Measurements from ENCODE around the gene ADSL.
A peak's percentile ranks its signal among the peaks of the same experiment; 100 is the strongest.

ADSL gene

DNA sequence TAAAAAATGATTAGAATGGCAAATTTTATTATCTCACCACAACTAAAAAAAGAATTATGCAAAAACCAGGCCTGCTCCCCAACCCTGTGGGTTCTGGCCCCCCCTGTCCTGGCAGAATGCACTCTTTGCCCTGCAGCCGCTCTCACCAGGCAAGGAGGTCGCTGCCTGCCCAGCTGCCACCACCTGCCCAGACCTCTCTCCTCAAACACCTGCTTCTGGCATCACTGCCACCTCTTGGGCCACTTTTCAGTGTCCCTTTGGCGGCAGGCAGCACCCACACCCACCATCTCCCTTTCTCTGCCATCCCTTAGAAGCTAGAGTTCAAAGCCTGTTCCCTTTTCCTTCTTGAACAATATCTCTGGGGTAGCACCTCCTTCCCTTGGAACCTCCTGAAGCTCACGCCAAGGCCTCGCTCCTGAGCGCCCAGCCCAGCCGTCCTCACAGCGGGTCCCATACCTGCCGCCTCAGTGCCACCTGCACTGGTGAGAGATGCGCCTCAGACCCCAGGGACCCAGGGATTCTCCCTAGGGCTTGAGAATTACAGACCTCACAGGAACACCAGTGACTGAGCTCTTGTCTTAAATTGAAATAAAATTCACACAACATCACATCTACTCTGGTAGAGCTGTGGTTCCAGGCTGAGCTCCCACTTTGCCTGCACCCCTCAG is 68.7 kb downstream of the ADSL start:
- Histone ChIP-seq H4K20me1 (ENCODE audit: insufficient read depth, low read length) (no peaks in the 10 kb centered on the region), H3K9ac (ENCODE audit: low read length) (peak overlapping the region; percentile 8; the same call in 1 of the 2 replicates), H3K4me2 (ENCODE audit: low read length) (peak overlapping the region; percentile 44), H3K27me3 (ENCODE audit: low read depth, low read length) (no peaks in the 10 kb centered on the region), H3K4me1 (ENCODE audit: low read length) (peaks cover 47% of the 10 kb centered on the region), H2AFZ (ENCODE audit: low read depth, low read length) (no peak overlapping the region), H3K9me3 (ENCODE audit: insufficient read depth, low read length) (no peaks in the 10 kb centered on the region), H3K79me2 (ENCODE audit: low read length) (no peaks in the 10 kb centered on the region), H3K27ac (ENCODE audit: low read length) (peak overlapping the region; percentile 6), H3K4me3 (ENCODE audit: low read length) (0 out of 2 replicates have a peak overlapping the region, but pooled peaks have one; percentile 2), H3K36me3 (replicated peaks; ENCODE audit: low read depth, low read length) (peaks cover 48% of the 10 kb centered on the region)
- TF ChIP-seq EZH2phosphoT487 (IDR thresholded peaks at IDR 0.05; ENCODE audit: low read depth), result no peak
- TF ChIP-seq, protein P1, sequence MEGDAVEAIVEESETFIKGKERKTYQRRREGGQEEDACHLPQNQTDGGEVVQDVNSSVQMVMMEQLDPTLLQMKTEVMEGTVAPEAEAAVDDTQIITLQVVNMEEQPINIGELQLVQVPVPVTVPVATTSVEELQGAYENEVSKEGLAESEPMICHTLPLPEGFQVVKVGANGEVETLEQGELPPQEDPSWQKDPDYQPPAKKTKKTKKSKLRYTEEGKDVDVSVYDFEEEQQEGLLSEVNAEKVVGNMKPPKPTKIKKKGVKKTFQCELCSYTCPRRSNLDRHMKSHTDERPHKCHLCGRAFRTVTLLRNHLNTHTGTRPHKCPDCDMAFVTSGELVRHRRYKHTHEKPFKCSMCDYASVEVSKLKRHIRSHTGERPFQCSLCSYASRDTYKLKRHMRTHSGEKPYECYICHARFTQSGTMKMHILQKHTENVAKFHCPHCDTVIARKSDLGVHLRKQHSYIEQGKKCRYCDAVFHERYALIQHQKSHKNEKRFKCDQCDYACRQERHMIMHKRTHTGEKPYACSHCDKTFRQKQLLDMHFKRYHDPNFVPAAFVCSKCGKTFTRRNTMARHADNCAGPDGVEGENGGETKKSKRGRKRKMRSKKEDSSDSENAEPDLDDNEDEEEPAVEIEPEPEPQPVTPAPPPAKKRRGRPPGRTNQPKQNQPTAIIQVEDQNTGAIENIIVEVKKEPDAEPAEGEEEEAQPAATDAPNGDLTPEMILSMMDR (IDR thresholded peaks at IDR 0.05; ENCODE audit: low read depth, low read length), result no peak

DNA sequence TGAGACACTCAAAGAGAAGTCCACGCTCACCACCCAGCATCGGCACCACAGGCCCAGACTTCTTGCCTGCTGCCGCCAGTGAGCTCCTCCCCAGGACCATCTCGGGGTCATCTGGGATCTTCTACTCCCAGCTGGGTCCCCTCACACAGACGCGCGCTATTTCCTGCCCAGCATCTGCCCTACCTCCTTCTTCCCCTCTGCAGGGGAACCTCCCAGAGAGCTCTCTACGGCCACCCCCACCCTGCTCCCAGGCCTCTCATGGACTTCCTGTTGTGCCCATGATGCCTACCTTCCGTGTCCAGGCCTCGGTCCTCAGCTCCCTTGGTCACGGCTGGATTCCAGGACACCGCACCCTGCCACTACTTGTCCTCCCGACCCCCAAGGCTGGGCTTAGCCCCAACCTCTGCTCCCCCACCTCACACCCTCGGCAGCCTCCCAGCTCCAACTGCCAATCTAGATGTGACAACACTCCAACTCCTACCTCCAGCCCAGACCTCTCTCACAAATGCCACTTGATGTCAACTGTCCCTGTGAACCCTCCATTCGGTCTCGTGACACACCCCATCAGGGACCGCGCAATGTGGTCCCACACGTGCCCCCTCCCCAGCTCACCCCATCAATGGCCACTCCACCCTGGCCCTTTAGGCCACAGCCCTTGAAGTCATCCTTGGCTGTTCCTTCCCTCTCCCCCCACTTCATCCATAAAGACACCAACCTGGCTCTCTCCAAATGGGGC is 69.4 kb downstream of the ADSL start:
- 0 out of 2 replicates have a peak overlapping the region, but pooled peaks have one; percentile 2 for H3K4me3 ChIP-seq (ENCODE audit: low read length)
- H3K9ac ChIP-seq (ENCODE audit: low read length), result peak overlapping the region; percentile 8; the same call in 1 of the 2 replicates
- H3K9me3 ChIP-seq (ENCODE audit: insufficient read depth, low read length), result no peaks in the 10 kb centered on the region
- H2AFZ ChIP-seq (ENCODE audit: low read depth, low read length), result no peak overlapping the region
- TF ChIP-seq, protein P1 (IDR thresholded peaks at IDR 0.05; ENCODE audit: low read depth, low read length), result no peak
- TF ChIP-seq EZH2phosphoT487 (IDR thresholded peaks at IDR 0.05; ENCODE audit: low read depth), result no peak
- H3K4me1 ChIP-seq (ENCODE audit: low read length), result peaks cover 47% of the 10 kb centered on the region
- H3K36me3 ChIP-seq (replicated peaks; ENCODE audit: low read depth, low read length), result peaks cover 45% of the 10 kb centered on the region
- H3K27me3 ChIP-seq (ENCODE audit: low read depth, low read length), result no peaks in the 10 kb centered on the region
- peak overlapping the region; percentile 44 for H3K4me2 ChIP-seq (ENCODE audit: low read length)
- H3K79me2 ChIP-seq (ENCODE audit: low read length), result no peaks in the 10 kb centered on the region
- H4K20me1 ChIP-seq (ENCODE audit: insufficient read depth, low read length), result no peaks in the 10 kb centered on the region
- peak overlapping the region; percentile 6; the same call in 1 of the 2 replicates for H3K27ac ChIP-seq (ENCODE audit: low read length)

DNA sequence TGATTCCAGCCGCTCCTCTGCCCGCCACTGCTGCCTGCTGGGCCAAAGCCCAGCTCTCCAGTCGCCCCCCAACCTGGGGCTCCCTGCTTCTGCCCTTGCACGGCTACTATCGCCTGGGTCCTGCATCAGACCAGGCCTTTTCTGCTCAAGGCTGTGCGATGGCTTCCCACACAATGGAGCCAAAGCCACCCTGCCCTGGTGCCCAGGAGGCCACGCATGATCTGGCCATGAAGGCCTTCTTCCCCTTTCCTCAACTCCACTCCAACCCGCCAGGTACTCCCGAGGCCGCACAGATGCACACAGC is 69.9 kb downstream of the ADSL start:
- Histone ChIP-seq H3K9ac (ENCODE audit: low read length) (no peak overlapping the region), H3K36me3 (replicated peaks; ENCODE audit: low read depth, low read length) (peaks cover 45% of the 10 kb centered on the region), H3K27me3 (ENCODE audit: low read depth, low read length) (no peaks in the 10 kb centered on the region), H2AFZ (ENCODE audit: low read depth, low read length) (no peak overlapping the region), H3K79me2 (ENCODE audit: low read length) (no peaks in the 10 kb centered on the region), H3K4me1 (ENCODE audit: low read length) (peaks cover 47% of the 10 kb centered on the region), H3K4me2 (ENCODE audit: low read length) (no peak overlapping the region), H3K4me3 (ENCODE audit: low read length) (no peak overlapping the region), H3K9me3 (ENCODE audit: insufficient read depth, low read length) (no peaks in the 10 kb centered on the region), H3K27ac (ENCODE audit: low read length) (no peak overlapping the region), H4K20me1 (ENCODE audit: insufficient read depth, low read length) (no peaks in the 10 kb centered on the region)
- TF ChIP-seq EZH2phosphoT487 (IDR thresholded peaks at IDR 0.05; ENCODE audit: low read depth), result no peak
- TF ChIP-seq, protein P1 (IDR thresholded peaks at IDR 0.05; ENCODE audit: low read depth, low read length), result no peak

DNA sequence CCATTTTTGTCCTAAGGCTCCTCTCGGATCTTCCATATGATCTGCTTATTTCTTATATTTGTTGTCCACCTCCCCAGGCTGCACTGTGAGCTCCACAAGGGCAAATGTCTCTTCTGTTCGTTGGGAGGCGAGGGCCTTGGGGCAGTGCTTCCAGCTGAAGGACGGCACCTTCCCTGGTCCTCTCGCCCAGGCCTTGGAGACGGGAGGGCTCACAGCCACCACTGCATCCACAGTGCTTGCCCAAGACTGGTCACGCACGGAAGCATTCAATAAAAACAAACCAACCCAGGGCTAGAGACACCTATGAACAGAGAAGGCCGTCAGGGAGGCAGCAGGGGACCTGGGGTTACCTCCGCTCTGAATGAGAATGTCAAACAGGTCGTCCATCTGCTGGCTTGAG is 70.3 kb downstream of the ADSL start:
- Histone ChIP-seq H3K9me3 (ENCODE audit: insufficient read depth, low read length) (no peaks in the 10 kb centered on the region), H4K20me1 (ENCODE audit: insufficient read depth, low read length) (no peaks in the 10 kb centered on the region), H3K4me3 (ENCODE audit: low read length) (no peak overlapping the region), H3K9ac (ENCODE audit: low read length) (no peak overlapping the region), H3K27ac (ENCODE audit: low read length) (no peak overlapping the region), H3K4me1 (ENCODE audit: low read length) (peaks cover 47% of the 10 kb centered on the region), H2AFZ (ENCODE audit: low read depth, low read length) (no peak overlapping the region), H3K4me2 (ENCODE audit: low read length) (no peak overlapping the region), H3K27me3 (ENCODE audit: low read depth, low read length) (no peaks in the 10 kb centered on the region), H3K79me2 (ENCODE audit: low read length) (no peaks in the 10 kb centered on the region), H3K36me3 (replicated peaks; ENCODE audit: low read depth, low read length) (peaks cover 44% of the 10 kb centered on the region)
- TF ChIP-seq EZH2phosphoT487 (IDR thresholded peaks at IDR 0.05; ENCODE audit: low read depth), result no peak
- TF ChIP-seq, protein P1 (IDR thresholded peaks at IDR 0.05; ENCODE audit: low read depth, low read length), result no peak
